Endothelial cell of umbilical vein (primary cell): ENCODE measurements around the gene RPS15A.

Source experiments
- EZH2 ChIP-seq: IDR thresholded peaks from 2 replicates; pipeline ENCODE4 v1.6.1; 2012; ENCODE audit warnings: borderline replicate concordance, low read depth, mild to moderate bottlenecking, moderate library complexity, low read length, inconsistent platforms; ENCODE audit not compliant: severe bottlenecking
- FOS ChIP-seq: IDR thresholded peaks from 2 replicates; pipeline ENCODE4 v1.6.1; 2011; ENCODE audit warnings: mild to moderate bottlenecking, low read length, moderate library complexity, borderline replicate concordance; ENCODE audit not compliant: insufficient read depth
- GATA2 ChIP-seq: IDR thresholded peaks from 2 replicates; pipeline ENCODE4 v1.7.0; 2011; ENCODE audit warnings: low read depth, mild to moderate bottlenecking, moderate library complexity, mixed read lengths, low read length; ENCODE audit not compliant: insufficient read length, insufficient read depth
- JUN ChIP-seq: IDR thresholded peaks from 2 replicates; pipeline ENCODE4 v1.6.1; 2011; ENCODE audit warnings: borderline replicate concordance, low read depth; ENCODE audit not compliant: insufficient read length, insufficient read depth
- MAX ChIP-seq: IDR thresholded peaks from 2 replicates; pipeline ENCODE4 v1.6.1; 2011; ENCODE audit not compliant: insufficient read depth, insufficient read length
- POLR2A ChIP-seq: IDR thresholded peaks from 2 replicates; pipeline ENCODE4 v1.6.1; 2012; ENCODE audit warnings: low read depth, mild to moderate bottlenecking, control low read depth, low read length
- POLR2AphosphoS5 ChIP-seq: IDR thresholded peaks from 2 replicates; pipeline ENCODE4 v1.6.1; 2012; ENCODE audit warnings: low read depth, mild to moderate bottlenecking, control low read depth, low read length, moderate library complexity; ENCODE audit not compliant: insufficient read depth
- TF ChIP-seq, protein P1 (sequence below), 2 donors: IDR thresholded peaks; 1 replicate in 1 of 2; 2 replicates in 1 of 2; pipeline ENCODE4 v1.5.1; 2011; ENCODE audit warnings: low read length in 2 of 2, mild to moderate bottlenecking in 2 of 2, moderate library complexity in 2 of 2, control low read depth in 1 of 2, inconsistent platforms in 1 of 2, low read depth in 1 of 2; ENCODE audit not compliant: insufficient read depth in 1 of 2; ENCODE audit errors: extremely low read depth in 1 of 2

DNA sequence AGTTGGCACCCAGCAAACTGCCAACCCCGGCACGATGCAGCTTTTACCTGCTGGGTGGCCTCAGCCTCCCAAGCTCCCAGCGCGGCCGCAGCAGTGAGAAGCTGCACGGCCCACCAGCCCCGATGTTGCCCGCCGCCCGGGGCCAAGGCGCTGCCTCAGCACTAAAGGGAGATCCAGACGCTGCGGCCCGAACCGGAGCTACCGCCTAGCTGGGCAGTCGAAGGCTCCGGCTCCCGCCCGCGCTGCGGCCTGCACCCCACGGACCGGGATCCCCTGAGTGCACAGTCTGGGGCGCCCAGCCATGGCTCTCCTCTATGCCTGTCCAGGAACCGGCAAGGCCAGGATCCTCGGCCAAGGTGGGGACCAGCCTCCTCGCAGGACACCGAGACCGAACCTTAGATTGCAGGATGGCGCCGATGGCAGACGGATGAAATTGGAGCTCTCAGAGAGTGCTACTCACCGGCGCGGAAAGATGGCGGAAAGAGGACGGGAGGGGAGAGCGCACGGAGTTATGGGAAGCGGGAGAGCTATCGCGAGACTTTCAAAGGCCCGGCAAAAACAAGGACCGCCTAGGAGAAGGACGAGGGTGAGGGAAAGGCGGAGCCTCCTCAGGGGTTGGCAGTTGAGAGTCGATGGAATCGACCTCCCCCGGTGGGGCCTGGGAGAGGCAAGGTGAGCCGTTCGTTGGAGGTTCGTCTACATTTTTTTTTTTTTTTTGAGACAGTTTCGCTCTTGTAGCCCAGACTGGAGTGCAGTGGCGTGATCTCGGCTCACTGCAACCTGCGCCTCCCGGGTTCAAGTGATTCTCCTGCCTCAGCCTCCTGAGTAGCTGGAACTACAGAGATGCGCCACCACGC lies at the start of gene RPS15A:
- TF ChIP-seq POLR2A (peak; percentile 88), EZH2 (no peak), POLR2AphosphoS5 (peak; percentile 93), MAX (no peak), JUN (no peak), GATA2 (no peak), FOS (no peak)
- TF ChIP-seq, protein P1, sequence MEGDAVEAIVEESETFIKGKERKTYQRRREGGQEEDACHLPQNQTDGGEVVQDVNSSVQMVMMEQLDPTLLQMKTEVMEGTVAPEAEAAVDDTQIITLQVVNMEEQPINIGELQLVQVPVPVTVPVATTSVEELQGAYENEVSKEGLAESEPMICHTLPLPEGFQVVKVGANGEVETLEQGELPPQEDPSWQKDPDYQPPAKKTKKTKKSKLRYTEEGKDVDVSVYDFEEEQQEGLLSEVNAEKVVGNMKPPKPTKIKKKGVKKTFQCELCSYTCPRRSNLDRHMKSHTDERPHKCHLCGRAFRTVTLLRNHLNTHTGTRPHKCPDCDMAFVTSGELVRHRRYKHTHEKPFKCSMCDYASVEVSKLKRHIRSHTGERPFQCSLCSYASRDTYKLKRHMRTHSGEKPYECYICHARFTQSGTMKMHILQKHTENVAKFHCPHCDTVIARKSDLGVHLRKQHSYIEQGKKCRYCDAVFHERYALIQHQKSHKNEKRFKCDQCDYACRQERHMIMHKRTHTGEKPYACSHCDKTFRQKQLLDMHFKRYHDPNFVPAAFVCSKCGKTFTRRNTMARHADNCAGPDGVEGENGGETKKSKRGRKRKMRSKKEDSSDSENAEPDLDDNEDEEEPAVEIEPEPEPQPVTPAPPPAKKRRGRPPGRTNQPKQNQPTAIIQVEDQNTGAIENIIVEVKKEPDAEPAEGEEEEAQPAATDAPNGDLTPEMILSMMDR (IDR thresholded peaks at IDR 0.05; ENCODE audit: extremely low read depth in 1 of 2, insufficient read depth in 1 of 2, low read depth in 1 of 2, low read length in 2 of 2) = no peak
